Inflammatory macrophage (primary cell): ENCODE results near the gene CCNJ.
"Not testable (repeated sequence)": the region's sequence is repeated elsewhere in the genome, so short reads cannot be mapped to it uniquely, and the experiment has no call there.

Source experiments
- DNase-seq, 2 donors: peaks; one replicate each; pipeline ENCODE4 v3.0.0-alpha.2; 2020 to 2022
- total RNA-seq, 18 experiments: gene quantifications; one replicate each; lab custom pipeline; 2026; ENCODE audit warnings: mixed read lengths in 6 of 18, inconsistent platforms in 2 of 18; lab: John Stamatoyannopoulos, UW

Gene CCNJ, protein sequence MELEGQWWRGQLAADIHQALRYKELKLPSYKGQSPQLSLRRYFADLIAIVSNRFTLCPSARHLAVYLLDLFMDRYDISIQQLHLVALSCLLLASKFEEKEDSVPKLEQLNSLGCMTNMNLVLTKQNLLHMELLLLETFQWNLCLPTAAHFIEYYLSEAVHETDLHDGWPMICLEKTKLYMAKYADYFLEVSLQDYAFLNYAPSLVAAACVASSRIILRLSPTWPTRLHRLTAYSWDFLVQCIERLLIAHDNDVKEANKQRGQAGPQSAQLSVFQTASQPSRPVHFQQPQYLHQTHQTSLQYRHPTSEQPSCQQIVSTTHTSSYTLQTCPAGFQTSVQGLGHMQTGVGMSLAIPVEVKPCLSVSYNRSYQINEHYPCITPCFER
- total RNA-seq, result 12.6 to 52.9 (median 23.0) reads per million in 18 experiments

DNA sequence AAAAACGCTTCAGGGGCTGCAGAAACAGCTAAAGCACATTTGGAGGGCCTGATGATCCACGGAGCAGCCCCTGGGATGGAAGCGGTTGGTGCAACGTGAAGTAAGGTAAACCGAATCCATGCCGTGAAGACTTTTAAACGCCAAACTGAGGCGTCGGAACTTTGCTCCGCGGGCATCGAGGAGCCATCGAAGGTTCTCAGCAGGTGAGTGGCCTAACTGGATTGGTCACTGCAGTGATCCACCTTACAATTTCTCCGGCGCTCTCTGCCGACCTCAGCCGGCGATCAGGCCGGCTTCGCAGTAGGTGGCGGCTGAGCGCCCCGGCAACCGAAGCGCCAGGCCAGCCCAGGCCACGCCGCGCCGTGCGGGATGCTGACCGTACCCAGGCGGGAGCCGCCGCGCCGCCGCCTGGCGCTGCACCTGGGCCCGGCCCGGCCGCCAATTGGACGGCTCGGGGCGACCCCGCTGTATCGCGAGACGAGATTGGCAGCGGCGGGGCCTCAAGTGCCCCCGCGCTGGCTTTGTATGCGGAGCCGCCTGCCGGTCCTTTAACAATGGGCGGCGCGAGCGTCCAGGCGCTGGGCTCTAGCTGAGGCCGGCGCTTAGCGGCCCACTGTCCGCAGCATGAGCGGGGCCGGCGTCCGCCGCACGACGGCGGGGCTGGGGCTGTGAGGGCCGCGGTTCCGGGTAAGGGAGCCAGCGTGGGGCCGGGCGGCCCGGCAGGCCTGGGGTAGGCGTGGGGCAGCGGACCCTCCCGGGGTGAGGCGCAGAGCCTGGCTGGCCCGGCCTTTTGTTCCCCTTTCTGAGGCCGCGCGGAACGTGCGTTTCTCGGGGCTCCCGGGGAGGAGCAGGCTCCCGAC is at the start of gene CCNJ:
Gene CCNJ, plus strand, starts transcription at position 551 of the 860 bp plus-strand sequence. CDS start 811 bp downstream, outside the sequence.
- DNase-seq, result peak; percentile 88 to 92

DNA sequence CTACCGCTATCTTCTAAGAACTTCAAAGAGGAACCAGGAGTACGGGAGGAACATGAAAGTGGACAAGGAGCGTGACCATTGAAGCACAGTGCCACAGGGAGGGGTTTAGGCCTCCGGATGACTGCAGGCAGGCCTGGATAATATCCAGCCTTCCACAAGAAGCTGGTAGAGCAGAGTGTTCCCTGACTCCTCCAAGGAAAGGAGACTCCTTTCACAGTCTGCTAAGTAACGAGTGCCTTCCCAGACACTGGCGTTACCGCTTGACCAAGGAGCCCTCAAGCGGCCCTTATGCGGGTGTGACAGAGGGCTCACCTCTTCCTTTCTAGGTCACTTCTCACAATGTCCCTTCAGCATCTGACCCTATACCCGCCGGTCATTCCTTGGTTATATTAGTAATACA is 49.0 kb upstream of the CCNJ start:
- DNase-seq, result not testable (repeated sequence)

DNA sequence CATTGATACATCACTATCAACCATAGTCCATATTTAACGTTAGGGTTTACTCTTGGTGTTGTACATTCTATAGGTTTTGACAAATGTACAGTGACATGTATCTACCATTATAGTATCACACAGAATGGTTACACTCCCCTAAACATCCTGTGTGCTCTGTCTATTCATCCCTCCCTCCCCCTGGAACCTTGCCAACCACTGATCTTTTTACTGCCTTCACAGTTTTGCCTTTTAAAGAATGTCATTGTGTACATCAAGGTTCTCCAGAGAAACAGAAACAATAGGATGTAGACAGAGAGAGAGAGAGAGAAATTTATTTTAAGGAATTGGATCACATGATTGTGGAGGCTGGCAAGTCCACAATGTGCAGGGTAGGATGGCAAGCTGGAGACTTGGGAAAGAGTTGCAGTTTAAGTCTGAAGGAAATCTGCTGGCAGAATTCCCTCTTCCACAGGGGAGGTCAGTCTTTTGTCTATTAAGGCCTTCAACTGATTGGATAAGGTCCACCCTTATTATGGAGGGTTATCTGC is 45.1 kb upstream of the CCNJ start:
- no peak for DNase-seq

DNA sequence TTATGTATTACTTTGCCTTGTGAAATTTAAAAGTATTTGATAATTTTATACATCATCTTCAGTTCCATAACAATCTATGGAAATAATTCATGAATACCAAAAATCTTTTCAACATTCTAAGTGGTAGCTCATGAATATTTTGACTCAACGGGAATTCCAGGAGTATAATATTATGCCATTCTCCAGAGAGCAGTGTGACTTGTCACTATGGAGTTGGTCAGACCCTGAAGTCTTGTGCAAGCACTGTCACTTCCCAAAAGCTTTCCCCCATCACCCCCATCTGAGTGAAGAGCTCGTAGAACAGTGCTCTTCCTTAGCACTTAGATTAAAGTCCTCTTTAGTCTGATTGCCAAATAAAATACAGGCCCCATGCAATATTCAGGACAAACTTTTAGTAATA is 29.4 kb upstream of the CCNJ start:
- DNase-seq, result no peak

DNA sequence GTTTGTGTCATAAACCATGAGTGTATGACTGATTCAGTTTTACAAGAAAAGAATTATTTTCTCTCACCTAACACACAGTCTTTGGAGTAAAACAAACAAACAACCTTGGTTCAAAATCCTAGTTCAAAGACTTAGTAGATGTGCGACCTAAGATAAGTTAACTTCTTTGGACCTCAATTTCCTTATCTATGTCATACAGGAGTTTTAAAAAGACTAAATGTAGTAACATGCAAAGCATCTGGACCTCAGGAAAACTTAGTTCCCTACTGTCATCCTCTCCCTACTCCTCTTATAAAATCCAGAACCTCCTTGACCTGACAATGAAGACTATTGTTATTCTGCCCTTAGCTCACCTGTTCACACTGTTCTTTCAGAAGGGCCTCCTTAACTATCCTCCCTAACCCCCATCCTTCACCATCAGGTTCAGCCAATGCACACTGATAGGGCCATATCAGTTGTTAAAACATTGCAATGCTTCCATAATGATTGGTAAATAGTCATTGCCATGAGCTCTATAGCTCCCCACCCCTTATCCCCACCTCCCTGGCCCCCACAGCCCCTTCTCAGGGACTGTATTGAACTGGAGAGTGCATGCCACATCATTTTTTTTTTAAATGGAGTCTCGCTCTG is 28.8 kb upstream of the CCNJ start:
- DNase-seq, result no peak

DNA sequence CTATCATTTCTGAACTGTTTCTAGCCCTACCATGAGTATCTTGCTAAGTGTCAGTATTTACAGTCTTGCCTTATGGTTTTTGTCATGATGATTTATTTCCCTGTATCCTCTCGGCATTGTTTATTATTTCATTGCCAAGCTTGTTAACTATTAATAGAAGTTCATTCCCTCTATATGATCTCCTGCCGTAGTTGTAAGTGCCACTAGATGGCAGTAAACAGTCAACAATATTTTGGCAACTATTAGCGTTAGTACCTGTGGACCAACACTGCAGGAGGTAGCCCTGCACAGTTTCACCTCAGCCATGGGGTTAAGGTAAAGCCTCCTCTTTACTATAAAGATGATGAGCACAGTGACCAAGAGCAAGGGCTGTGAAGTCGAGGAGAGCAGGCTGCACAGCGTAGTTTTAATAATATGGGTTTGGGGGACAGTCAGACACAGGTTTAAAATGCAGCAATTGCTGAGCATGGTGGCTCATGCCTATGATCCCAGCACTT is 26.1 kb upstream of the CCNJ start:
- DNase-seq, result peak; percentile 60 to 70

DNA sequence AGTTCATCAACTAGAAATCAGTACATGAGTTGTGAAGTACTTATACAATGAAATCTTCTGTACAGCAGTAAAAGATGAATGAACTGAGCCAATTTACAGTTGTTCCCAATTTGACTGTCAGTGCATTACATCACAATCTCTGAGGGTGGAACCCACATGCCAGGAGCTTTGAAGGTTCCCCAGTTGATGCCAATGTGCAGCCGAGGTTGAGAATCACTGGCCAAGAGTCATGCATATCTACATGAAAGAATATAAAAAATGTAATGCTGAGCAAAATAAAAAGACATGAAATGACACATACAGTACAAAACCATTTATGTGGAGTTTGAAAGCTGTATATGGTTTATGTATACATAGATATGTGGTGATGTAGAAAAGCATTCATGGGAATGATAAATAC is 22.1 kb upstream of the CCNJ start:
- no peak for DNase-seq

DNA sequence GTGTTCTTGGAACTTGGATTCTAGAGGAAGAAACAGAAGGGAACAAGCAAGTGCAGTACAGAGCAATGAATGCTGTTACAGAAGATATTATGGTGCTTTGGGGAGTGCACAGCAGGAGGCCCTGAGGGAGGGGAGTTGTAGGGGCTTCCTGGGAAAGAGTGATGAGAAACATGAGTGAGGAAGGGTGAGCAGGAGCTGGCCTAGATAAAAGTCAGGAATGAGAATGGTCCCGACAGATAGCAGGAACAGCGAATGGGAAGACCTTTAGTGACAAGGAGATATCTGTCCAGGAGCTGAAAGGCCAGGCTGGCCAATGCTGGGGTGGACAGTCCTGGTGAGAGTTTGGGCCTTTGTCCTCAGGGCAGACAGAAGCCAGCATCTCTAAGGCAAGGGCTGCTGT is 20.6 kb upstream of the CCNJ start:
- DNase-seq, result no peak

DNA sequence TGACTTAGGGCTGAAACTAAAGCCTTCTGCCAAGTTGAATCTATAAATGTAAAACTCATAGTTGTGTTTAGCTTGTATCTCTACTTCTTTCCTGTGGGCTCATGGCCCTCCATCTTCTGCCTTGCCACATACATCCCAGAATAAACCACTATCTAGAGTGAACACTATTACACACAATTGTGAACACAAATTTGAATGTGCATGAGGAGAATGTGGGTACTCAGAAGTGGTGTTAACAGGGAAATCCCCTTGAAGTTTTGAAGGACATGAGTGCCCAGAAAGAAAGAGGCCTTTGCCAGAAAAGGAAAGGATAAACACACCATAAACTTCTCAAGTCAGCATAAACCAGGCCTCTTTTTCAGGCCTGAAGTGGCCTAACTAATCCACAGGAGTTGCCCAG is 20.2 kb upstream of the CCNJ start:
- DNase-seq, result no peak

DNA sequence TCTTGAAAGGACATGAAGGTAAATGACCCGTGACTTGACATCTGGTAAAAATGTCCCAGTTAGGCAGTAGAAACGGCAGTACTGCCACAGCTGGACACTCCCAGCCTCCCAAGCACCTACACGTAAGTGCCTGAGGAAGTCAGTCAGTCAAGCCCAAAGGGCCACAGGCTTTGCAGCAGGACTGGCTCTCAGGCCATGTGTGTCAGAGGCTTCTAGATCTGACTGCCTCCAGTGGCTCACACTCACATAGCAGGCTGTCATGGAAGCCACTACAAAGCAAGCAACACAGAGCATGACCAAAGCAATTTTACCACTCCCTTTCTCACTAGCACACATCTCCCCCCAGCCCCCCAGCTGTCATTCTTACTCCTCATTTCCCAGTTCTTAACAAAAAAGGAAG is 17.8 kb upstream of the CCNJ start:
- peak; percentile 16 to 45 for DNase-seq

DNA sequence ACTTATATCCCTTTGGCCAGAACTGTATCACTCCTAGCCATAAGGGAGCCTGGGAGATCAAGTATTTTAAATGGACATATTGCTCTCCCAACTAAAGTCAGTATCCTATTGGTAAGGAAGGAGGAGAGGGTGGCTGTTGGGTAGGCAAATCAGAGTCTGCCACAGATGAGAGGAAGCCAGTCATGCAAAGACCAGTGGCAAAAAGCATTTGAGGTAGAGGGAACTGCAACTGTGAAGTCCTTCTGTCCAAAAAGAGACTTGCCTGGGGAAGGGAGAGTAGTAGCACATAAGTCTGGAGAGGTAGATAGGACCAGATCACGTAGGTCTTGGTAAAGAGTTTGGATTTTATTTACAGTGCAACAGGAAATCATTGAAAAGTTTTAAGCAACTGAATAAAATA is 8.8 kb upstream of the CCNJ start:
- DNase-seq, result no peak

DNA sequence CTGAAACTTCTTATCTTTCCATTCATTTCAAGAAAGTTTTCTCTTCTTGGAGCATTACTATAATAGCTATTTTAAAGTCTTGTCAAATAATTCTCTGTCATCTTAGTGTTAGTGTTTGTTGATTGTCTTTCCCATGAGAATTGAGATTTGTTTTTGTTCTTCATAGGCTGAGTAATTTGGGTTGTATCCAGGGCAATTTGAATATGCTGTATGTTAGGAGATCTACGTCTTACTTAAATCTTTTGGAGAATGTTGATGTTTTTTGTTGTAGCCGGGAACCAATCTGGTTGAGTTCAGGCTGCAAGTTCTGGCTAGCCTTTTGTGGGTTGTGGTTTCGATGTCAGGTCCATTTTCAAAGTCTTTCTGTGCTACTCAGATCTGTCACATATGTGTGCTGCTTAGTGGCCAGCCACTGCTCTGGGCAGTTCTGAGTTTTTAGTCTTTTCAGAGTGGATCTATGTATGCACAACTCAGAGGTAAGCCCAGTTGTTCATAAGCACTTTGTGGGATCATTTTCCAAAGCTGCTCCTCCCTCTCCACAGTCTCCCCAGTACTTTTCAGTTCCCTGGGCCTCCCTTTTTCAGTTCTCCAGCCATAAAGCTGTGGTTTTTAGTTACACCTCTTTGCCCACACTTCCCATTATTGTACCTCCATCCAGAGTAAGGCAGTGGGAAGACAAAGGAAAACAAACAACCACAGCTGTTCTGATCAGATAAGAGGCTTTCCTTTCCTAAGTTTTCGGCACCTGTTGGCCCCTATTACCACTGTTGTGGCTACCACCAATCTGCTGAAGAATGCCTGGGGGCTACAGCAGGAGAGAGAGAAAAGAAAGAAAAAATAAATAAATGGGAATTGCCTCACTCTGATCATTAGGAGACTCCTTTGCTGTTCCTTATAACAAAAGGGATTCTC is 4.7 kb upstream of the CCNJ start:
- no peak for DNase-seq

DNA sequence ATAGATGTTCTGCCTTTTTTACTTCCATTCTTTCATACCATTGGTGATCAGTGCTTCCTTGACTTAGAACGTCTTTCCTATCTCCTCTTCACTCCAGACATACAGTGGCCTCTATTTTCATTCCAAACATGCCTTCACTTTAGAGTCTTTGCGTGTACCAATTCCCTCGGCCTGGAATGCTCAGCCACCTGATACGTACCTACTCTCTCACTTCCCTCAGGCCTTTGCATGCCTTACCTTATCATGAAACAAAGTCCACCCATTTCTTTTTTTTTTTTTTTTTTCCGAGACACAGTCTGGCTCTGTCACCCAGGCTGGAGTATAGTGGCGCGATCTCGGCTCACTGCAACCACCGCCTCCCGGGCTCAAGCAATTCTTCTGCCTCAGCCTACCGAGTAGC is 2.2 kb upstream of the CCNJ start:
- DNase-seq, result no peak

DNA sequence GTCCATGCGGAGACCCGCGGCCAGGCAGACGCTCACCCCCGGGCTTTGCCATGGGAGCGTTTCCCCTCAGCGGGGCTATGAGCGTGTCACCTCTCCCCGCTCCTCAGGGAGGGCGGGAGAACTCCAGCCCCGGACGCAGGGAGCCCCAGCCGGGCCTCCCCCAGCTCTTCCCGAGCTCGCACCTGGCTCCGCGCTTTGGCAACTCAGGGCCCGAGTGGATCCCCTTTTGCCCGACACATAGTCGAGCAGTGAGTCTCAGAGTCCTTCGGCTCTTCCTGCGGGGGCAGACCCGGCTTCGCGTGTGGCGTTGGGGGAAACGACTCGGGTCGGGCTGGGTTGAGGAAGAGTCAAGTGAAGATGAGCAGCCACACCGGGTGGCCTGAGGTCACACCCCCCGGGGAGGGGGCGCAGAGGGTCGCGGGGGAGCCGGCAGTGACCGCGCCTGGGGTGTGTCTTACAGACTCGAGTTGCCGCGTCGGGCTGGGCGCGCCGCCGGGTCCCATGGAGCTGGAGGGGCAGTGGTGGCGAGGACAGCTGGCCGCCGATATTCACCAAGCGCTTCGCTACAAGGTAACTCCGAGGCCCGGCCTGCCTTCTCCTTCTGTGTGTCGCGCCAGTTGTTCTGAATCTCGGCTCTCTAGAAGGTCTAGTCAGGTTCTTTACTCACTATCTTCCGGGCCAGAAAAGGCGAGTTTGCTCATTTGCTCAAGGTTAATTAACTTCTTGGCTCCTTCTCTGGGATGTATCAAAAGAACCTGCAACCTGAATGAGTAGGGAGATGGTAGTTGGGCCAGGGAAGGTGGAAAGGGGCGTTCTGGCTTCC is 721 bp downstream of the CCNJ start:
- peak; percentile 48 to 68 for DNase-seq

DNA sequence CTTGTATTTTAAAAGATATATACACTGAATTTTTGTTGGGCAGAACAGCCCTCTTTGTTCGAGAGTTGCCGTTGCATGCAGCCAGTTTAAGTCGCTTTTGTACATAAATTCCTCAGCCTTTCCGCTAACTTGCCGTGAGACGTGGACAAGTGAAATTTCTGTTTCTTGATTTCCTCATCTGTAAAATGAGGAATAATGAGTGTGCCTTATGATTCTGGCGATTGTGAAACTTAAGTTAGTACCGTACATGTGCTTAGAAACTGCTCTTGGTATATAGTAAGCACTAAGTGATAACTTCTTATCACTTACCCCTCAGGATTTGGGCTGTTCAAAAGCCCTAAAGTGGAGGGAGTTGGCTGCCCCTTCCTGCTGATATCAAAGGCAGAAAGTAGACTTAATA is 1.4 kb downstream of the CCNJ start:
- peak; percentile 74 to 88 for DNase-seq

DNA sequence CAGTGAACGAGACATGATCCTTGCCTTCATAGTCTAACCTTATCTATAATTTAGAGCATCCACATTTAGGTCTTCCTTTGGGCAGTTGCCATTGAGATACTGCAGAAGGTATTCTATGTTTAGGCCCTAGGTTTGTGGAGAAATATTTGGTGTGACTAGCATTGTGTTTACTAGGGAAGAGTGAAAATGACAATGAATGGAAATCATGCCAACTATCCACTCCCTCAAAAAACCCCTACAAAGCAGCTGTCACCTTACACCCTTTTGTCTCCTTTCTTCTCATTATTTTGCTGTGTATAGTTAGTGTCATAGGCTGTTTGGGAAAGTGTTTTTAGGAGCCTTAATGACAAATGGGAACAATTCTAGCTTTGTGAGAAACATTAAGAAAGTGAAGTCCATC is 3.2 kb downstream of the CCNJ start:
- DNase-seq, result no peak

DNA sequence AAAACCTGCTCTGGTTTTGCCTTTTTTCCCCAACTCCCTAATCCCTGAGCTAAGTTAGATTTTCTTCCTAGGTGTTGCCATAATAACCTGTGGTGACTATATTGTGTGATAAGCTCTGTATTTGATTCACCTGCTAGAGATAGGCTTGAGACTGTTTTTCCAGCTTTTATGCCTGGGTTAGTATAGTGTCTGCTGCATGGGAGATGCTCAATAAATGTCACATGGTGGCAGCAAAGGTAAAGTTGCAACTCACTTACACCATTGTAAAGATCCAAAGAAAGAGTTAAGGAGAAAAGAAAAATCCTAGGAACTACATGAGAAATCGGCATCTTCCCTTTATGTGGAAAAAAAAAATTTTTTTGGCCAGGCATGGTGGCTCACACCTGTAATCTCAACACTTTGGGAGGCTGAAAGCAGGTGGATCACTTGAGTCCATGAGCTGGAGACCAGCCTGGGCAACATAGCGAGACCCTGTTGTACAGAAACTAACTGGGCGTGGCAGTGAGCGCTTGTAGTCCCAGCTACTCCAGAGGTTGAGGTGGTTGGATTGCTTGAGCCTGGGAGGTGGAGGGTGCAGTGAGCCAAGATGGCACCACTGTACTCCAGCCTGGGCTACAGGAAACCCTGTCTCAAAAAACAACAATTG is 3.7 kb downstream of the CCNJ start:
- DNase-seq, result no peak

DNA sequence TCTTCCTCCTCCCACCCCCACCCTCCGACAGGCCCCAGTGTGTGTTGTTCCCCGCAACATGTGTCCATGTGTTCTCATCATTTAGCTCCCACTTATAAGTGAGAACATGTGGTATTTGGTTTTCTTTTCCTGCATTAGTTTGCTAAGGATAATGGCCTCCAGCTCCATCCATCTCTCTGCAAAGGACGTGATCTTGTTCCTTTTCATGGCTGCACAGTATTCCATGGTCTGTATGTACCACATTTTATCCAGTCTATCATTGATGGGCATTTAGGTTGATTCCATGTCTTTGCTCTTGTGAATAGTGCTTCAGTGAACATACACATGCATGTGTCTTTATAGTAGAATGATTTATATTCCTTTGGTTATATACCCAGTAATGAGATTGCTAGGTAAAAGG is 4.5 kb downstream of the CCNJ start:
- not testable (repeated sequence) for DNase-seq

DNA sequence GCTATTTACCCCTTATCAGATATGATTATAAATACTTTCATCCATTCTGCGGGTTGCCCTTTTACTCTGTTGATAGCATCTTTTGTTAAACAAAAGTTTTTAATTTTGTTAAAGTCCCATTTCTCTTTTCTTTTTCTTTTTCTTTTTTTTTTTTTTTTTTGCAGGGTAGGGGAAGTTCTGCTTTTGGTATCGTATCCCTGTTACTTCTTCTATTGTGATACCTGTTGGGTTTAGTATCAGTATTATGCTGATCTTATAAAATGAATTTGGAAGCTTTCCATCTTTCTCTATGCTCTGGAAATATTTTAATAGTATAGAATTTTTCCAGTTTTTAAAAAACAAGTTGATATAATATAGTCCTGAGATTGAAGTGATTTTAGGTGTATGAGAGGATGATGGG is 6.0 kb downstream of the CCNJ start:
- no peak for DNase-seq

DNA sequence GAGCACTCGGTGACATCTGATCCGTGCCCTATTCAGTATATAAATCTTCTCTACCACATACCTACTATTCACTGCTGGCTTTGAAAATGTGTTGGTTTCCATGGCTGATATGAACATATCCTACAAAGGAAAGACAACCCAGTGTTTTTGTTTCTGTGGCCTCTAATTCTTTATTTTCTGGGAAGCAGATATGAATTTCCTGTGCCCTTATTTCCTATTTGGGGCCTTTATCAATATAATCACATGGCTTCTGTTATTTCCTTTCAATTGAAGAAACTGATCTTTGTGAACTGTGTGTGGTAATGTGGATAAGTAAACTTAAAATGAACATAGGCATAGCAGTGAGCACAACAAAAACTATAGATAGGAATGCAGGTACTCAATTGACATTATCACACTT is 10.6 kb downstream of the CCNJ start:
- DNase-seq, result no peak
